OCI-LY1 (cell line): ENCODE measurements around the gene EMID1.

Source experiments
- EZH2 ChIP-seq: fragments of 200-600 bp; sonication (generic), shearing (Covaris generic); IDR thresholded peaks from 2 replicates; pipeline ENCODE4 v1.8.0; 2017; ENCODE audit warnings: borderline replicate concordance, mixed run types, mild to moderate bottlenecking, antibody characterized with exemption, low read length, moderate library complexity, mixed read lengths
- TF ChIP-seq, protein P1 (sequence below): fragments of 200-600 bp; sonication (generic), shearing (Covaris generic); IDR thresholded peaks from 2 replicates; pipeline ENCODE4 v1.5.1; 2017; ENCODE audit warnings: mild to moderate bottlenecking, antibody characterized with exemption, low read length, moderate library complexity, mixed read lengths

DNA sequence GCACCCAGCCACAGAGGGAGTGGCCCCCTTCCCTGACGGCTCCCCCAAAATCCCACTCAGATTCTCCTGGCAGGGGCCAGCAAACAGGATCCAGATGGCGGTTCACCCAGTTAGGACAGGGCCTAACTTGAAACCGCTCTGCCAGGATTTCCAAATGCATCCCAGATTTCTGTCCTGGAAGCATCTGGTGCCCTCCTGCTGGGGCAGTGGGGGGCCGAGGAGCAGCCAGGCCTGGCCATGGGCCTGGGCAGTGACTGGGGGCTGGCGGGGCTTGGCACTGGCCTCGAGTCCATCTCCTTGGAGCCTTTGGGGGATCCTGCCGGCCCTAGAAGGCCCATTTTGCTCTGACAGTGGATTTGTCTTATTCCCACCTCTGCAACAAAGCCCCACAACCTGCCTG lies 17.9 kb upstream of the EMID1 start:
- TF ChIP-seq, protein P1, sequence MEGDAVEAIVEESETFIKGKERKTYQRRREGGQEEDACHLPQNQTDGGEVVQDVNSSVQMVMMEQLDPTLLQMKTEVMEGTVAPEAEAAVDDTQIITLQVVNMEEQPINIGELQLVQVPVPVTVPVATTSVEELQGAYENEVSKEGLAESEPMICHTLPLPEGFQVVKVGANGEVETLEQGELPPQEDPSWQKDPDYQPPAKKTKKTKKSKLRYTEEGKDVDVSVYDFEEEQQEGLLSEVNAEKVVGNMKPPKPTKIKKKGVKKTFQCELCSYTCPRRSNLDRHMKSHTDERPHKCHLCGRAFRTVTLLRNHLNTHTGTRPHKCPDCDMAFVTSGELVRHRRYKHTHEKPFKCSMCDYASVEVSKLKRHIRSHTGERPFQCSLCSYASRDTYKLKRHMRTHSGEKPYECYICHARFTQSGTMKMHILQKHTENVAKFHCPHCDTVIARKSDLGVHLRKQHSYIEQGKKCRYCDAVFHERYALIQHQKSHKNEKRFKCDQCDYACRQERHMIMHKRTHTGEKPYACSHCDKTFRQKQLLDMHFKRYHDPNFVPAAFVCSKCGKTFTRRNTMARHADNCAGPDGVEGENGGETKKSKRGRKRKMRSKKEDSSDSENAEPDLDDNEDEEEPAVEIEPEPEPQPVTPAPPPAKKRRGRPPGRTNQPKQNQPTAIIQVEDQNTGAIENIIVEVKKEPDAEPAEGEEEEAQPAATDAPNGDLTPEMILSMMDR, result no peak
- TF ChIP-seq EZH2, result no peak
